Type B pancreatic cell (in vitro differentiated cells): Measurements from ENCODE around the gene RPS2. TPM values are rescaled to one million over a fixed set of nuclear protein-coding genes. Genes with fewer than 3 reads are reported as not detected.

Experiments
- DNase-seq: peaks from one replicate; pipeline ENCODE4 v3.0.0; 2021; ENCODE audit warnings: mixed read lengths; ENCODE audit not compliant: unreplicated experiment; ENCODE audit errors: extremely low spot score
- H3K27ac Mint-ChIP-seq: 2 replicates; pipeline ENCODE4 v1.8.0; 2021; ENCODE audit warnings: mild to moderate bottlenecking, mixed read lengths
- H3K27me3 Mint-ChIP-seq: 2 replicates; pipeline ENCODE4 v1.8.0; 2021; ENCODE audit warnings: mixed read lengths
- H3K36me3 Mint-ChIP-seq: 2 replicates; pipeline ENCODE4 v1.8.0; 2021; ENCODE audit warnings: mixed read lengths
- H3K4me1 Mint-ChIP-seq: one replicate; pipeline ENCODE4 v1.8.0; 2021; ENCODE audit warnings: mixed read lengths; ENCODE audit not compliant: unreplicated experiment
- H3K4me3 Mint-ChIP-seq: 2 replicates; pipeline ENCODE4 v1.8.0; 2021; ENCODE audit warnings: mild to moderate bottlenecking, mixed read lengths
- H3K9me3 Mint-ChIP-seq: 2 replicates; pipeline ENCODE4 v1.8.0; 2021; ENCODE audit warnings: mixed read lengths
- total RNA-seq: library from RNA; stranded (reverse); gene quantifications from 2 replicates; pipeline ENCODE4 v1.2.1, GENCODE V29; 2021; ENCODE audit warnings: low replicate concordance
- TF ChIP-seq, protein P1 (sequence below): fragments of 200-600 bp; sonication (generic); conservative IDR thresholded peaks from 2 replicates; pipeline ENCODE4 v1.5.0; 2021; ENCODE audit warnings: antibody characterized with exemption, mild to moderate bottlenecking

Gene RPS2
- total RNA-seq, 1 donor from 2014 or later: 3,035 TPM

DNA sequence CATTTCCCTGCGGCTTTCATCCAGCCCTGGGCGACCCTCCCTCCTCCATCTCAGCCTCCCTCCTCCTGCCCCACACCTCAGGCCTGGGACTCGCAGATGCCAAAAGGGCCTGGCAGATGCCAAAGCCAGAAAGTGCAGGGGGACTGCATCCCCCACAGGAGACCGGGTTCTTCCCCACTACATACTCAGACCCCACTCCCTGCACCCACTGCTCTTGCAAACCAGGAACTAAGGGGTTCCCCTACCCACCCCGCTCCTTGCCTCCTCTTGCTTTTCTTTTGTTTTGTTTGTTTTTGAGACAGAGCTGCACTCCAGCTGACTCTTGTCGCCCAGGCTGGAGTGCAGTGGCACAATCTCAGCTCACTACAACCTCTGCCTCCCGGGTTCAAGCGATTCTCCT lies 49.6 kb downstream of the RPS2 start:
- no peaks in the 10 kb centered on the region for H3K36me3 Mint-ChIP-seq
- TF ChIP-seq, protein P1, sequence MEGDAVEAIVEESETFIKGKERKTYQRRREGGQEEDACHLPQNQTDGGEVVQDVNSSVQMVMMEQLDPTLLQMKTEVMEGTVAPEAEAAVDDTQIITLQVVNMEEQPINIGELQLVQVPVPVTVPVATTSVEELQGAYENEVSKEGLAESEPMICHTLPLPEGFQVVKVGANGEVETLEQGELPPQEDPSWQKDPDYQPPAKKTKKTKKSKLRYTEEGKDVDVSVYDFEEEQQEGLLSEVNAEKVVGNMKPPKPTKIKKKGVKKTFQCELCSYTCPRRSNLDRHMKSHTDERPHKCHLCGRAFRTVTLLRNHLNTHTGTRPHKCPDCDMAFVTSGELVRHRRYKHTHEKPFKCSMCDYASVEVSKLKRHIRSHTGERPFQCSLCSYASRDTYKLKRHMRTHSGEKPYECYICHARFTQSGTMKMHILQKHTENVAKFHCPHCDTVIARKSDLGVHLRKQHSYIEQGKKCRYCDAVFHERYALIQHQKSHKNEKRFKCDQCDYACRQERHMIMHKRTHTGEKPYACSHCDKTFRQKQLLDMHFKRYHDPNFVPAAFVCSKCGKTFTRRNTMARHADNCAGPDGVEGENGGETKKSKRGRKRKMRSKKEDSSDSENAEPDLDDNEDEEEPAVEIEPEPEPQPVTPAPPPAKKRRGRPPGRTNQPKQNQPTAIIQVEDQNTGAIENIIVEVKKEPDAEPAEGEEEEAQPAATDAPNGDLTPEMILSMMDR: no peak
- no peaks in the 10 kb centered on the region for H3K9me3 Mint-ChIP-seq
- H3K27me3 Mint-ChIP-seq: peaks cover 41% of the 10 kb centered on the region
- H3K27ac Mint-ChIP-seq: peak overlapping the region; percentile 31
- no peak for DNase-seq
- H3K4me3 Mint-ChIP-seq: no peak overlapping the region
- H3K4me1 Mint-ChIP-seq: no peaks in the 10 kb centered on the region

DNA sequence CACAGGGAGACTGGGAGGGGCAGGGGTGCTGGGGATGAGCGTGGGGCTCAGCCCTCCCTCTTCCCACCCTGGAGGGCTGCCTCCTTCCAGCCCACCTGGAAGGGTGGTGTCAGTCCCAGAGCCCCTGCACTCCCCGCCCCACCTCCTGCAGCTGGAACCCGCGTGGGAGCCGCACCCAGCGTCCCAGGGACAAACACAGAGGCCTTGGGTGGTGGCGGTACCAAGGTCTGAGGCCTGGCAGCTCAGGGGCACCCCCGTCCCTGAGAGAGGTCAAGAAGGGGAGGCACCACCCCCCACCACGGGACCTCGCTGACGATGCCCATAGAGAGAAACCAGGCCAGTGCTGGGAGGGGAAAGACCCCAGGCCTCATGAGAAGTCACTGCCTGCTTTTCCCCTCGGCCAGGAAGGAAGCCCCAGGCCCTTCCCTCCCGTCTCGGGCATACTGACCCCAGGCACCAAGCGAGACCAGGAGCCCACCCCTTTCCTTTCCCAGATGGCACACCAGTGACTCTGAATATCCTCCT lies 50.5 kb downstream of the RPS2 start:
- Mint-ChIP-seq H3K27ac (no peak overlapping the region), H3K36me3 (no peaks in the 10 kb centered on the region), H3K9me3 (no peaks in the 10 kb centered on the region), H3K4me1 (no peaks in the 10 kb centered on the region), H3K4me3 (no peak overlapping the region), H3K27me3 (peaks cover 37% of the 10 kb centered on the region)
- no peak for DNase-seq
- TF ChIP-seq, protein P1: no peak

DNA sequence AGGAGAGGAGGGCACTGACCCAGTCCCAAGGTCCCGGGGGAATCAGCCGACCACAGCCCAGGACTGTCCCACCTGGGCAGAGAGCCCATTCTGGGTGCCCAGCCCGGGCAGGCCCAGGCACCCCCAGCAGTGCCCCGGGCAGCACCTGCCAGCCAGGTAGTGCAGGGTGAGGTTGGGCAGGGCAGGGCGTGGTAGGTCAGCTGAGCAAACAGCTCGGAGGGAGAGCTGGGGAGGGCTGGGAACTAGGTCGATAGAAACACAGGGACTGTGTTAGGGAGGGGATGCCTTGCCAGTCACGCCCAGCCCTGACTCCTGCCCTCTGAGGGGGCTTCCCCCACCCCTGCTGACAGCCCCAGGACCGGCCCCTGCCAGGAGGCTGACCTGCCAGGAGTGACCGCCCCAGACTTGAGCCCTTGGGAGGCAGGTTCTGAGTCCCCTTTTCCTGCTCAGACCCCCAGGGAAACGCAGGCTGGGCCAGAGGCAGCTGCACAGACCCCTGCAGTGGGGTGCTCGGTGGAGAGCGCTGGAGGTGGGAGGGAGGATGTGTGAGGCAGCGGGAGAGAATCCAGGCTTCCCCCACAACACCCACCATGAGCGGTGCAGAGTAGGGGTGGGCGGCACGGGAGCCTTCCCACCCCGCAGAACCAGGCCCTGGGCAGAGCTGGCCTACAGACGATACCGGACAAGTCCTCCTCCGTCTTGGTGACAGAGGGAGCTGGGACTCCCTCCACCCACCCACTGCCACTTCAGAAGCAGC lies 51.1 kb downstream of the RPS2 start:
- no peaks in the 10 kb centered on the region for H3K9me3 Mint-ChIP-seq
- H3K27ac Mint-ChIP-seq: no peak overlapping the region
- peaks cover 32% of the 10 kb centered on the region for H3K27me3 Mint-ChIP-seq
- TF ChIP-seq, protein P1: no peak
- H3K4me3 Mint-ChIP-seq: no peak overlapping the region
- no peaks in the 10 kb centered on the region for H3K36me3 Mint-ChIP-seq
- no peak for DNase-seq
- peaks cover 5% of the 10 kb centered on the region for H3K4me1 Mint-ChIP-seq

DNA sequence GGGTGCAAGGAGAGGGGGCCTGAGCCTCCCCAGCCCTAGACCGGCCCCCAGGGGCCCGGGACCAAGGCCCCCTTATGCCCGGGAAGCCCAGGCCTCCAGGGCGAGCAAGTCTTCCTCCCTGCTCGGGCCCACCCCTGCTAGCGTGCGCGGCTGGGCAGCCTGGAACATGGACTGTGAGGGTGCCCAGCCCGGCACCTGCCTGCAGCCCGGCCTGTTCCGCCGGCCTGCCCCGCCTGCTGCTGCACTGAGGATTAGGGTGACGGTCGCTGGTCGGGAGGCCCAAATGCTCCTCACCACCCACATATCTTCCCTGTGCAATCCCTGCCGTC lies 52.4 kb downstream of the RPS2 start:
- Mint-ChIP-seq H3K27me3 (peaks cover 29% of the 10 kb centered on the region), H3K9me3 (no peaks in the 10 kb centered on the region), H3K4me1 (peaks cover 6% of the 10 kb centered on the region), H3K36me3 (no peaks in the 10 kb centered on the region), H3K4me3 (no peak overlapping the region), H3K27ac (no peak overlapping the region)
- DNase-seq: no peak
- TF ChIP-seq, protein P1: no peak

Other genes with a start within 250 kb of the RPS2 start
- gene NME3, start 193.3 kb downstream of the RPS2 start, total RNA-seq: 54.0 and 55.9 TPM in 2 replicates
- 26.9 and 35.9 TPM in 2 replicates for gene EME2, start 192.0 kb downstream of the RPS2 start, total RNA-seq
- 95.5 and 97.9 TPM in 2 replicates for gene MRPS34, start 191.7 kb downstream of the RPS2 start, total RNA-seq
- 51.2 and 71.3 TPM in 2 replicates for gene SPSB3, start 182.3 kb downstream of the RPS2 start, total RNA-seq
- gene NUBP2, start 181.9 kb downstream of the RPS2 start, total RNA-seq: 54.5 and 66.6 TPM in 2 replicates
- 0.17 and 0.59 TPM in 2 replicates for gene IGFALS, start 171.1 kb downstream of the RPS2 start, total RNA-seq
- 32.0 and 36.7 TPM in 2 replicates for gene HAGH, start 138.0 kb downstream of the RPS2 start, total RNA-seq
- 33.2 and 41.1 TPM in 2 replicates for gene FAHD1, start 137.6 kb downstream of the RPS2 start, total RNA-seq
- gene MEIOB, start 92.7 kb downstream of the RPS2 start, total RNA-seq: not detected in 2 replicates
- 1.3 and 5.6 TPM in 2 replicates for gene HS3ST6, start 46.4 kb downstream of the RPS2 start, total RNA-seq
- gene MSRB1, start 21.6 kb downstream of the RPS2 start, total RNA-seq: 34.8 and 37.7 TPM in 2 replicates
- not detected in 2 replicates for gene RPL3L, start 10.1 kb downstream of the RPS2 start, total RNA-seq
- gene NDUFB10, start 5.3 kb downstream of the RPS2 start, total RNA-seq: 122 and 130 TPM in 2 replicates
- not detected in 2 replicates for gene RNF151, start 2.0 kb upstream of the RPS2 start, total RNA-seq
- 37.0 and 40.0 TPM in 2 replicates for gene TBL3, start 7.2 kb upstream of the RPS2 start, total RNA-seq
- 0.63 and 2.0 TPM in 2 replicates for gene NOXO1, start 16.6 kb upstream of the RPS2 start, total RNA-seq
- 25.3 and 31.6 TPM in 2 replicates for gene GFER, start 19.4 kb upstream of the RPS2 start, total RNA-seq
- gene SYNGR3, start 25.1 kb upstream of the RPS2 start, total RNA-seq: 2.4 and 2.5 TPM in 2 replicates
- gene ZNF598, start 45.0 kb upstream of the RPS2 start, total RNA-seq: 43.9 and 46.1 TPM in 2 replicates
- 3.9 and 4.7 TPM in 2 replicates for gene NPW, start 55.0 kb upstream of the RPS2 start, total RNA-seq
- 23.3 and 23.4 TPM in 2 replicates for gene NHERF2, start 62.1 kb upstream of the RPS2 start, total RNA-seq
- 18.1 and 37.6 TPM in 2 replicates for gene NTHL1, start 83.0 kb upstream of the RPS2 start, total RNA-seq
- gene TSC2, start 83.2 kb upstream of the RPS2 start, total RNA-seq: 131 and 208 TPM in 2 replicates
- gene PKD1, start 171.1 kb upstream of the RPS2 start, total RNA-seq: 76.2 and 131 TPM in 2 replicates
- gene RAB26, start 183.8 kb upstream of the RPS2 start, total RNA-seq: 7.4 and 9.9 TPM in 2 replicates
- gene TRAF7, start 191.0 kb upstream of the RPS2 start, total RNA-seq: 71.0 and 81.6 TPM in 2 replicates
- gene CASKIN1, start 231.8 kb upstream of the RPS2 start, total RNA-seq: 2.7 and 6.3 TPM in 2 replicates
- gene MLST8, start 240.6 kb upstream of the RPS2 start, total RNA-seq: 44.9 and 56.8 TPM in 2 replicates
- gene BRICD5, start 246.0 kb upstream of the RPS2 start, total RNA-seq: 8.7 and 16.6 TPM in 2 replicates